T47D (cell line): ENCODE measurements around the gene DOCK9.

Experiments used
- DNase-seq, 2 experiments: peaks; one replicate each; pipeline versions ENCODE4 v3.0.0 to v3.0.0-alpha.2; 2011 to 2012; ENCODE audit warnings: low read depth in 1 of 2, low spot score in 1 of 2
- JUND ChIP-seq: IDR thresholded peaks from 2 replicates; pipeline ENCODE4 v1.6.1; 2012; ENCODE audit warnings: low read depth
- in situ Hi-C: cut with HindIII; loops from 2 replicates; pipeline ENCODE4 v1.10.0; 2016; ENCODE audit warnings: low sequenced_read_pairs, low pct_unique_long_range_greater_than_20kb

DOCK9 gene

DNA sequence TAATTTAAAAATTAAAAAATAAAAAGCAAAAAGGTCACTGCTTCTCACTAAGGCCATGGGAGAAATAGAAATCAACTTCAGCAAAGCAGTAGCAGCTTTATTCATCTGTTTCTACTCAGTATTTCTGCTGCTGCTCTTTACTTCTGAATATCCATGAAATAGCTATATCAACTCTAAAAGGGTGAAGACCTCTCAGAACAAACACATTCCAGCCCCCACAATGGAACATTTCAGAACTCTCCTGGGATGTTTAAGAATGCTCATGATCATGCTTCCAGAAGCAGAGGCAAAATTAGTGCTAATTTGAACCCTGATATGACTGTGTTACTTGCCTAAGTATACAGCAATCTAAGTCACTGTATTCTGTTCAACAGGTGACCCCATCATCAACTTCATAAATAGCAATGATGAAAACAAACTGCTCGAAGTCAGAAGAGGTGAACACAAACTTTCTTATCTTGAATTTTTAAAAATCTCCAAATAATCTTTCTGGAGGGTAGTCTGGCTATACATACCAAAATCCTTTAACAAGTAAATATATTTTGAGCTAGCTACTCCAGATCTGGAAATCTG lies 29.6 kb upstream of the DOCK9 start:
- no peak for DNase-seq
- in situ Hi-C loops, result no loop called here
- TF ChIP-seq JUND, result no peak

DNA sequence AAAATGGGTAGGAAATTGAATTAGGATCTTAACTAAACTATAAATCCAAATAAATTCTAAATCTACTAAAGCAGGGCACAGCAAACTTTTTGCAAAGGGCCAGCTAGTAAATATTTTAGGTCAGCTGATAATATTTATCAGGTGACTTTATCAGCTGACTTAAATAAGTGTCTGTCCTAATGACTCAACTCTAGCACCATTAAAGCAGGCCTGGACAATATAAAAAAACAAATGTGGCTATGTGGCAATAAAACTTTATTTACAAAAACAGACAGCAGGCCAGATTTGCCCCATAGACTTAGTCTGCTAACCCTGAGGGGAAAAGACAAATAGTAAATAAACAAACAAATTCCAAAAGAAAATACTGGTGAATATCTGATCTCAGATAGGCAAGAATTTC lies 27.7 kb upstream of the DOCK9 start:
- no peak for TF ChIP-seq JUND
- in situ Hi-C loops, result no loop called here
- peak in 1 of 2 experiments; percentile 4 for DNase-seq

DNA sequence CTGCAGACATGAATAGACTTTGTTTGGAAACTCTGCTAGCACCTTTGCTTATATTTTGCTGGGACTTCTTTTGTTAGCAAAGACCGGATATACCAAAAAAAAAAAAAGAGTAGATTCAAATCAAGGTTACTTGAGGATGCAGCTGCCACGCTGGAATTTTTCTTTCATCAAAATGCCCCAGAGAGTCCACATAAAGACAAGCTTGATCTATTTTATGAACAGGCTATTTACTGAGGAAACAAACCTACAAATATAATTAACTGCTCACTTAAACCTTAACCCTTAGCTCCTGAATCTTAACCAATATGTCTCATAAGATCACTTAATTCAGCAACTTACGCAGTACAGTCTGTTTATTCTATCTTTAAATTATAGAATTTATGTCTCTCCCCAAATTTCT lies 27.1 kb upstream of the DOCK9 start:
- TF ChIP-seq JUND, result no peak
- no peak for DNase-seq
- in situ Hi-C loops, result no loop called here

DNA sequence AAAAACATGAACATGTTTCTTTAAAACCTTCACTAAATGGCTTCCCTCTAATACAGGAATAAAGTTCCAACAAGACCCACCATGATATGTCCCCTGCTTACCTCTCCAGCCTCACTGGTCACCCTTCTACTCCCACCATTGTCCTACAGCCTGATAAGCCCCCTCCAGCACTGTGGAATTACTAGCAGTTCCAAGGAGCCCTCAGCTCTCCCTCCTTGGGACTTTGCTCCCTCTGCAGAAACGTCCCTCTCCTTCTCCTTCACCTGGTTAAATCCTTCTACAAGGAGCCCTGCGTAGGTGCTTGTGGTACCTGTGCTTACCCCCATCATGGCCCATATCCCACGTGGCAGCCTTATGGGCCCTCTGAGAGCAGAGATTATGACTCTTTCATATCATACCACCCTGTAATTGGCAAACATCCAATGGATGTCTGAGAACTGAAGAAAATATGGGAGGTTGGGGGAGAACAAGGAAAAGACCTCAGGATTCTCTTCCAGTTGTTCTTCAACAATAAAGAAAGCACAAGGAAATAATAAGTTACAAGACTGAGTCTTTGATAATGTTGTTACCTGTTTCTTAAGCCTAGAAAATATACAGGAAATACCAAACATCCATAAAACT lies 26.1 kb upstream of the DOCK9 start:
- DNase-seq, result no peak
- in situ Hi-C loops, result no loop called here
- TF ChIP-seq JUND, result no peak

DNA sequence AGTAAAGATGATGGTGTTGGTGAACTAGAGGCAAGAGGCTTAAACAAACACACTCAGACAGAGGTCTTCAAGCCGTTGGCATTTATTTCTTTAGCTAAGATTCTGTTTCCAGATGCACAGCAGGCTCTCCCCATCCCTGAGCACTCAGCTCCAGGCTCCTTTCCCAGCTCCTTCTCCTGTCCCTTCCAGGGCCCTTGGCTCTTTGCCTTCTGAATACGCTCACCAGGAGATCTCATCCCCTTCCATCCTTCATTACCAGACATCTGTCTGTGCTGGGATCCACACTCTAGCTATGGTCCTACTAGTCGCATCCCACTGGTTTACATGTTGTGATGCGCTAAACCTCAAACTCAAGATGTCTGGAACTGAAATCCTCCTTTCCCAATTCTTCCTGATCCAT lies 25.3 kb upstream of the DOCK9 start:
- in situ Hi-C loops, result no loop called here
- no peak for TF ChIP-seq JUND
- no peak for DNase-seq

DNA sequence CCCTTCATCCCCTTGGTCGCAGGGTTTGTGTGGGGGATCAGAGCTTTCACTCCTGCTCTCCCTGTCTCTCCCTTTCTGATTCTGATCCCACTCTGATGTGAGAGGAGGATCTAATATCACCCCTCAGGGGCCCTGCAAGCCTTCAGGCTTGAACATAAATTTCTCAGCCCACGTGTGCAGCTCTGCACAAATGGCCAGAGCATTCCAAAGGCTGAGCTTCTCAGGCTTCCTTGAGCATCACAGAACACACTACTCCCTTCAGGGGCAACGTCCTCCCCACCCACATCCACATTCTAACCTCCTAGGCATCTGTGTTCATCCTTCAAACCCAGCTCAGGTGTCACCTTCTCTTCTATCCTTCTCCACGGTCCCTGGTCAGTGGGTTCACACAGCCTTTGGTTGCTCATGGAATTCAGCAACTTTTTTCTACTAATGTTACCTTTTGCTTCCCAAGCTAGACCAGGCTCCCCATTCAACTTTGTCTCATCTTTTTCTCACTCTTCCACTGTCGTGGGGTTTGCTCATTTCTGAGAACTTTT lies 24.4 kb upstream of the DOCK9 start:
- no peak for DNase-seq
- TF ChIP-seq JUND, result no peak
- in situ Hi-C loops, result no loop called here

DNA sequence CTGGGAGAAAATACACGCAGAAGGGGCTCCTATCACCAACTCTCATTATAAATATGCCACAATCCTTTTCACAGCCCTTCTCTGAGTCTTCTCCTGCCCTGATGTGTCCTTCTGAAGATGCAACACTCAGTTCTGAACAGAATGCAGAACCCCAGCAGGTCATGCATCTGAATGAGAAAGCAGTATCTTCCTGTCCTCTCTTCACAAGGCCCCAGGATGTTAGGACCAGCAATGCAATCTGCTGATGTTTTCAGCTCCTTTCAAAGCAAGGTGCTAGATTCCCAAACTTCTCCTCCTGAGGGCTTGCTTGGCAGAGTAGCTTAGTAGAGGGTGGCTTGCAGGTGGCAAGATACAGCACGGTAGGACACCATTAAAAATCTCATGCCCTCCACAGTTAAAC lies 22.3 kb upstream of the DOCK9 start:
- in situ Hi-C loops, result no loop called here
- no peak for DNase-seq
- no peak for TF ChIP-seq JUND

DNA sequence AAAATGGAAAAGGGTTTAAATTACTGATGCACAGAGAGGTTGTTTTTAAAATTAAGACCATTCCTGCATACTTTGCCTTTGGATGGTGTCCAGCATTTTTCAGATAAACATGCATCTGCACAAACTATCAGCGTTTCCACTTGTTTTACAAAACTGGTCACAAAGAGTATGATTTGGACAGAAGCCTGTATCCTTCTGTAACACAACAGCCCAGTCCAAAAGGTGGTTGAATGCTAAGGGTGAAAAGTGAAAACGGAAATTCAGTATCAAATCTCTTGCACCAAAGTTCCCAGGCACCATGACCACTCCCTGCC lies 21.7 kb upstream of the DOCK9 start:
- no peak for DNase-seq
- no peak for TF ChIP-seq JUND
- in situ Hi-C loops, result no loop called here

DNA sequence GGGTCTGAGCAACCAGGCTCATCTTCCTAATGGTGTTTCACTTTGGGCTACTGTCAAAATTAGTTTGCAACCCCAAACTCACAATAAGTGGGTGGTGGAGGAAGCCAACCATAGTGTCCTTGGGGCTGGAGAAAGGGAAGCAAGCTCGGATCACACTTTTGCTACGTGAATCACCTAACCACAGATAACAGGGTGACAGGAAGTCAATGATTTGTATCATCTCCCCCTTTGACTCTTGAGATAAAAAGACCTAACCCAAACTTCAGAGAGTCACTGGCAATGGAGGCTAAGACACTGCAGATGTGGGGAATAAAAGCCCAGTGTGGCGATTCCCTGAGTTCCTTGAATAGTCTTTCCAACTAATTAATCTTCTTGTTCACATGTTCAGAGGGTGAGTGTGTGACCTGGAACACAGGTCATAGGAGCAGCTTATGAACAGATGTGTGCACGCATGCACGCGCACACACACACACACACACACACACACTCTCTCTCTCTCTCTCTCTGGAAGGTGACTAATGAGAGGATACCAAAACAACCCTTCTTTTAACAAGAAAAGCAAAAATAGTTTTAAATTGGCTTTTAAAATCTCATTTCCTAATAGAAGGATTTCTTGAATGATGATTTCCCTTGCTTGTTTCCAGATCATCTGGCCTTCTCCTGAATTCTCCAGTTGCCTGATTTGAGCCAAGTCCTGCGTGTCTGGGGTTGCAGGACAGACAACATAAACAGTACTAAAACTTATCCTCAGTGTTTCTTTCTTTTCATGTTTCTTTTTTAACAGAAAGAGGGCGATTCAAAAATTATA lies 21.2 kb upstream of the DOCK9 start:
- DNase-seq, result no peak
- TF ChIP-seq JUND, result no peak
- in situ Hi-C loops, result no loop called here

DNA sequence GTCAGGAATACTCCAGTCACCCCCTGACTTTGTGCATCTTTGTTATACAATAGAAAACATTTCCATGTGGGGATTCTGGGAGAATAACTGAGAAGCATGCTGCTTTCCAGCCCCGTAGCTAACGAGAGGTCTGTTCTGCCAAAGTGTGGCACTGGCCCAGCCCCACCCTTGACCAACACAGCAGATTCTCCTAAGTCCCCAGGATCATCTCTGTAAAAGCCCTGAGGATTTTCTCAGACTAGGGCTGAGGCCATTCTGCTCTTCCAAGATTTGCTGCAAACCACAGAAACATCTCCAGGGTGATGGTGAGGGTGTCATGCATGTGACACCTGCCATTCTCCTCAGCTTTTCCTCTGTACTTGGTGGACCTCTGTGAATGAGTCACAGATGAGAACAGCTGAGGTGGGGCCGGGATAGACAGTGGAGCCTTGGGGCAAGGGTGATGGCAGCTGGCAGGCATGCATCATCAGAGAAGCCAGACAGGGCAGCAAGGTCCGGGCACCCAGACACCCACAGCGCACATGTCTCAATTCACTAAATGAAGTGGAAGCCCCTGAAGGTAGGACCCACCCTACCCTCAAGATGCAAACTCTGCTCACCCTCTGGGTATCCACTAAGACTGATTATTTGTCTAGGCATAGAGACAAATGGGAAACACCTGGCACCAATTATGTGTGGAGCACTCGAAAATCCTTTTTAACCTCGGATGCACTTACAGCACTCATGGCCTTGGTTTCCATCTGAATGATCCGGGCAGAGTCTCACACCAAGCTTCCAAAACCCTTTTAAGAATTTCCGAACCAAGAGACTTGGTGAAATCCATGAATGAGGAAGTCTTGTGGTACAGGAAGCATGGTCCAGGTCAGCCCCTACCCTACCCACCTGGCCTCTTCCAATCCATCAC lies 20.1 kb upstream of the DOCK9 start:
- in situ Hi-C loops, result no loop called here
- DNase-seq, result no peak
- no peak for TF ChIP-seq JUND

DNA sequence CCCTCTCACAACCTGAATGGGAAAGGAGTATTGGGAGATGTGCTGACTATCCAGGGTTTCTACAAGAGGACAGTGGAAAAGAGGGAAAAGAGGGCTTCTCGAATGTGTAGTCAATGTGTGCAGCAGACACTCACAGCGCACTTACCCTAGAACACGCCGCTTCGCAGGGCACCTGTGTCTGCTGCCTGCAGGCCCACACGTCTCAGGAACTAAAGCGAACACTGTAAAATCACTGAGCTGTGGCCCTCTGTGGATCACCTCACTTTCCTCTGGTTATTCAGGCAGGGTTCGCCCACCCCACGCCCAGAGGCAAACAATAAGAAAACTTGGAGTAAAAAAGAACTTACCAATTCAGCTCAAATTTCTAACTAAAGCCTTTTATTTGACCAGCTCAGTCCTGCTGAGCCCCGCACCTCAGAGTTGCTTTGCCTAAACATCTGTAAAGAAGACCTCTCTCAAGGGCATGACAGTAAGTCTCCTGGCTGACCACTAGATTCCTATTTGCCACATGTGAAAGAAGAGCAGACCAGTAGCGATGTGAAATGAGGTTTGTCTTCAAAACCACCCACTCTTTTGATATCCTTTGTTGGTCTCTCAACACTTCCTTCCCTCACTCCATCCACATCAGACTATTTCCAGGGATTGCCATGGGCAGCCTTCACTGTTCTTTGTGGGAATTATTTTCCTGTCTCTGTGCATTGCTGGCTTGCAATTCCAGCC lies 19.3 kb upstream of the DOCK9 start:
- in situ Hi-C loops, result no loop called here
- no peak for TF ChIP-seq JUND

DNA sequence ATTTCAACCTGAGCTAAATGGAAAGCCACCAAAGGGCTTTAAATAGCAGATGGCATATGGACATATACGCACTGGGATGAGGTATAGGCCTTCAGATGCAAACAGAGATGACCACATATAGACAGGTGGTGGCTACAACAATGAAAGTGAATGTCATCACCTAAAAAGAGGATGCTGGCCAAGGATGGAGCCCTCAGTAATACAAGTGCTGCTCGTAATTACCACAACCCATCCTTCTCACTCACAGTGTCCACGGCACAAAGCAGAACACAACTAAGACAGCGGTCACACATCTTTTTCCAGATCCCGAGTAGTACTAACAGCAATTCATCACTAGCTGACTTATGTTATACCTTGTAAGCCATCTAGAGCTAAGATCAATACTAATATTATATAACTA lies 18.2 kb upstream of the DOCK9 start:
- no peak for DNase-seq
- TF ChIP-seq JUND, result no peak
- in situ Hi-C loops, result no loop called here

More for the DNA sequence above, 19.3 kb upstream of the DOCK9 start:
- no peak for DNase-seq
